ENCODE measurements around the gene TCF3. TPM values are rescaled to one million over a fixed set of nuclear protein-coding genes. Genes with fewer than 3 reads are reported as not detected.

The TCF3 gene
- total and polyA plus RNA-seq, 2 of the 8 experiments (the other 6 are each of a cell fraction or from before 2014, with no cell fraction given) = 241 to 348 TPM

DNA sequence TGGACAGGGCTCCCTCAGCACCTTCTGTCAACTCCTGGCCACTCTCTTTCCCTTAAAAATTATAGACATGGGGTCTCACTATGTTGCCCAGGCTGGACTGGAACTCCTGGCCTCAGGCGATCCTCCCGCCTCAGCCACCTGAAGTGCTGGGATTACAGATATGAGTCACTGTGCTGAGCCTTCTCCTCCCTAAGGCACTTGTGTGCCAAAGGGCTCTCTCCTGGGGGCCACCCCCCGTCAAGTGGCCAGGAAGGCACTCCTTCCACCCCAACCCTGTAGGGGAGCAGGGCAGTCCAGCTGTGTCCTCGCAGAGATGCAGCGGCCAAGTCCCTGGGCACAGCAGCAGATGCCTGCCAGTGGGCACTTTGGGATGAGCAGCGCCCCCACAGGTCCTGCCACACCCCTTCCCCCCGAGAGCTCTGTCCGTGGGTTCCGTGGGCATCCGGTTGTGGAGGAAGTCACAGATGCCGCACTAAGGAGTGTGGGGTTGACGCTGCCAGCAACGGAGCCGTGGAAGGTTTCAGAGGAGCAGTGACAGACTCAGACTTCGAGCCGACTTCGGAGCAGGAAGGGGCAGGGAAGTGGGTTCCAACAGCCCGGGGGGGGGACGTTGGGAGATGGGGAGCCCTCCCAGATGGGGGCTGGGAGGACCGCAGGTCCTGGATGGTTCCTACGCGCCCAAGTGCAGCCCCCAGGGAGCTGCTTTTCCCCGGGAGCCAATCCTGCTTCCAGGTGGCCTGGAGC is 43.9 kb downstream of the TCF3 start:
- DNase-seq (ENCODE audit: low read depth in 1 of 2, low spot score in 2 of 2) = no peak
- Histone ChIP-seq H2BK120ac (replicated peaks; ENCODE audit: low read depth, low read length) (no peak overlapping the region), H2BK5ac (ENCODE audit: low read depth, low read length) (no peak overlapping the region), H4K8ac (ENCODE audit: extremely low read depth, insufficient read depth, low read length) (no peak overlapping the region), H3K36me3 (ENCODE audit: control insufficient read depth in 2 of 4, insufficient read depth in 4 of 4, low read length in 3 of 4) (peaks cover 18 to 33% (median 26%) of the 10 kb centered on the region in 4 experiments), H4K20me1 (replicated peaks in 1 of 2; ENCODE audit: control insufficient read depth in 1 of 2, insufficient read depth in 2 of 2, low read length in 2 of 2) (peaks cover 5 to 21% of the 10 kb centered on the region in 2 experiments), H3K79me1 (ENCODE audit: low read depth, low read length) (peaks cover 4% of the 10 kb centered on the region), H3K9ac (replicated peaks in 1 of 4; ENCODE audit: extremely low read depth in 1 of 4, low read depth in 3 of 4, low read length in 3 of 4) (no peak overlapping the region), H3K4ac (replicated peaks; ENCODE audit: insufficient read length, low read depth, low read length) (no peak overlapping the region), H2BK20ac (ENCODE audit: low read length) (no peak overlapping the region), H3K4me2 (ENCODE audit: insufficient read depth in 1 of 2, low read depth in 2 of 2, low read length in 2 of 2) (no peak overlapping the region), H2BK15ac (ENCODE audit: low read length) (no peak overlapping the region), H2BK12ac (ENCODE audit: low read depth, low read length) (no peak overlapping the region), H3K4me3 (ENCODE audit: extremely low read depth in 1 of 4, insufficient read depth in 2 of 4, low read depth in 3 of 4, low read length in 4 of 4) (no peak overlapping the region), H3K14ac (ENCODE audit: insufficient read length) (no peak overlapping the region), H3K27ac (ENCODE audit: low read depth, low read length) (no peak overlapping the region), H4K5ac (ENCODE audit: insufficient read length, low read depth, low read length) (no peak overlapping the region), H2AFZ (ENCODE audit: low read length) (no peak overlapping the region), H3K27me3 (replicated peaks in 1 of 4; ENCODE audit: control insufficient read depth in 3 of 4, extremely low read depth in 1 of 4, insufficient read depth in 3 of 4, low read length in 3 of 4) (no peaks in the 10 kb centered on the region), H3K9me3 (ENCODE audit: insufficient read depth in 2 of 2, low read depth in 1 of 2, low read length in 1 of 2) (no peaks in the 10 kb centered on the region), H3K23me2 (ENCODE audit: low read depth, low read length) (peaks cover 8% of the 10 kb centered on the region; the same call in 1 of the 2 replicates), H4K91ac (replicated peaks; ENCODE audit: insufficient read length, low read length) (no peak overlapping the region), H3K4me1 (replicated peaks in 1 of 4; ENCODE audit: control insufficient read depth in 3 of 4, insufficient read depth in 4 of 4, low read length in 3 of 4) (peaks cover 0 to 7% (median 3%) of the 10 kb centered on the region in 4 experiments; a peak in 6 of 7 replicates), H3K18ac (ENCODE audit: extremely low read depth, low read length) (no peak overlapping the region), H3K23ac (ENCODE audit: insufficient read length) (no peak overlapping the region), H3K56ac (replicated peaks; ENCODE audit: insufficient read length, low read depth, low read length) (no peak overlapping the region), H2AK5ac (ENCODE audit: low read depth, low read length) (no peak overlapping the region), H3K79me2 (ENCODE audit: control insufficient read depth in 1 of 2, insufficient read depth in 2 of 2, low read length in 2 of 2) (peaks cover 7 to 15% of the 10 kb centered on the region in 2 experiments)
- 95% methylated on average over 22 of the region's 23 CpGs; no CpG with 5 or more reads in 1 of the 2 experiments for WGBS, 2 experiments (ENCODE audit: extremely low coverage in 1 of 2, insufficient coverage in 1 of 2, insufficient read length in 1 of 2, insufficient replicate concordance in 2 of 2, low coverage in 1 of 2, low lambda C conversion rate in 2 of 2, missing lambda C conversion rate in 1 of 2)
- POLR2A ChIA-PET (ENCODE audit: partially characterized antibody) = interaction anchor here (1.0 to 4.0 kb wide), 6 partner anchors 9 to 35 kb away, joined by 4 to 26 read pairs (median 6); no protein-coding TSS in a partner anchor
- FAIRE-seq = no peak
- CTCF ChIA-PET (ENCODE audit: partially characterized antibody) = interaction anchor here (1.0 to 2.3 kb wide), 5 partner anchors 10 to 64 kb away, joined by 3 to 6 read pairs (median 5); no protein-coding TSS in a partner anchor
- no peak for TF ChIP-seq NRF1 (IDR thresholded peaks at IDR 0.05; ENCODE audit: low read depth, low read length)
- TF ChIP-seq MAFK (IDR thresholded peaks at IDR 0.05; ENCODE audit: low read depth, low read length) = no peak
- no peak for TF ChIP-seq EP300 (IDR thresholded peaks at IDR 0.05; ENCODE audit: borderline replicate concordance in 1 of 2, low read depth in 2 of 2, low read length in 2 of 2)
- TF ChIP-seq POLR2AphosphoS5 (IDR thresholded peaks at IDR 0.05; ENCODE audit: low read depth, low read length) = peak; percentile 17; the same call in 1 of the 2 replicates
- no peak for TF ChIP-seq BCL11A (IDR thresholded peaks at IDR 0.05; ENCODE audit: low read depth in 2 of 2, low read length in 2 of 2)
- TF ChIP-seq, protein P1, sequence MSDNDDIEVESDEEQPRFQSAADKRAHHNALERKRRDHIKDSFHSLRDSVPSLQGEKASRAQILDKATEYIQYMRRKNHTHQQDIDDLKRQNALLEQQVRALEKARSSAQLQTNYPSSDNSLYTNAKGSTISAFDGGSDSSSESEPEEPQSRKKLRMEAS (IDR thresholded peaks at IDR 0.05) = no peak
- TF ChIP-seq NANOG (IDR thresholded peaks at IDR 0.05; ENCODE audit: insufficient read depth, low read depth, low read length, poor library complexity, severe bottlenecking) = no peak
- no peak for TF ChIP-seq SIRT6 (IDR thresholded peaks at IDR 0.05; ENCODE audit: low read length)
- 0 out of 2 replicates have a peak, but pooled peaks have one; percentile 44 for TF ChIP-seq KDM1A (IDR thresholded peaks at IDR 0.05; ENCODE audit: borderline replicate concordance, low read length)
- TF ChIP-seq RBBP5 (IDR thresholded peaks at IDR 0.05; ENCODE audit: borderline replicate concordance, low read depth, low read length) = no peak

All from H1 (cell line).